ENCODE measurements around the gene SPTBN5.
A peak's percentile ranks its signal among the peaks of the same experiment; 100 is the strongest.

Gene SPTBN5

GRCh38 chr15:41895491-41895890, 1.6 kb upstream of the SPTBN5 start:
- TF ChIP-seq ARNTL (CRISPR knock-in tag; IDR thresholded peaks at IDR 0.05; ENCODE audit: borderline replicate concordance, low read depth), result no peak
- no peak for TF ChIP-seq ZNF565 (CRISPR knock-in tag; conservative IDR thresholded peaks at IDR 0.05; ENCODE audit: low read depth)
- no peak for TF ChIP-seq TSHZ2 (CRISPR knock-in tag; IDR thresholded peaks at IDR 0.05)
- TF ChIP-seq PPARA (CRISPR knock-in tag; IDR thresholded peaks at IDR 0.05; ENCODE audit: borderline replicate concordance), result no peak
- TF ChIP-seq TCF4 (CRISPR knock-in tag; IDR thresholded peaks at IDR 0.05; ENCODE audit: borderline replicate concordance), result no peak
- TF ChIP-seq ZNF70 (CRISPR knock-in tag; IDR thresholded peaks at IDR 0.05), result no peak
- TF ChIP-seq ZFP30 (CRISPR knock-in tag; IDR thresholded peaks at IDR 0.05), result no peak
- no peak for TF ChIP-seq PATZ1 (CRISPR knock-in tag; IDR thresholded peaks at IDR 0.05; ENCODE audit: borderline replicate concordance)
- TF ChIP-seq RARB (CRISPR knock-in tag; IDR thresholded peaks at IDR 0.05), result no peak
- no peak for TF ChIP-seq TOX (CRISPR knock-in tag; IDR thresholded peaks at IDR 0.05; ENCODE audit: borderline replicate concordance)
- TF ChIP-seq ZC3H10 (CRISPR knock-in tag; IDR thresholded peaks at IDR 0.05), result no peak
- peak; percentile 5 for ATAC-seq

- ATAC-seq, result peak; percentile 95
- no peak; the same call in 1 of the 2 replicates for TF ChIP-seq GLIS3 (CRISPR knock-in tag; IDR thresholded peaks at IDR 0.05)
- 0 out of 2 replicates have a peak, but pooled peaks have one; percentile 9 for TF ChIP-seq TSHZ2 (CRISPR knock-in tag; IDR thresholded peaks at IDR 0.05)
- TF ChIP-seq ZFP30 (CRISPR knock-in tag; IDR thresholded peaks at IDR 0.05), result no peak
- no peak for TF ChIP-seq ARNTL (CRISPR knock-in tag; IDR thresholded peaks at IDR 0.05; ENCODE audit: borderline replicate concordance, low read depth)
- no peak for TF ChIP-seq PATZ1 (CRISPR knock-in tag; IDR thresholded peaks at IDR 0.05; ENCODE audit: borderline replicate concordance)
- TF ChIP-seq ISL1 (CRISPR knock-in tag; IDR thresholded peaks at IDR 0.05), result no peak
Measured at GRCh38 chr15:41894791-41895463, 1.1 kb upstream of the SPTBN5 start.

- ATAC-seq, result no peak; the same call in 1 of the 3 replicates
- TF ChIP-seq SNAI2 (CRISPR knock-in tag; IDR thresholded peaks at IDR 0.05) (no peak), TOX (CRISPR knock-in tag; IDR thresholded peaks at IDR 0.05; ENCODE audit: borderline replicate concordance) (no peak), PATZ1 (CRISPR knock-in tag; IDR thresholded peaks at IDR 0.05; ENCODE audit: borderline replicate concordance) (no peak), CSRNP3 (CRISPR knock-in tag; IDR thresholded peaks at IDR 0.05) (no peak), ARNTL (CRISPR knock-in tag; IDR thresholded peaks at IDR 0.05; ENCODE audit: borderline replicate concordance, low read depth) (no peak), ISL1 (CRISPR knock-in tag; IDR thresholded peaks at IDR 0.05) (no peak), TSHZ2 (CRISPR knock-in tag; IDR thresholded peaks at IDR 0.05) (no peak), CSDC2 (CRISPR knock-in tag; IDR thresholded peaks at IDR 0.05) (no peak), GLIS3 (CRISPR knock-in tag; IDR thresholded peaks at IDR 0.05) (no peak), RARB (CRISPR knock-in tag; IDR thresholded peaks at IDR 0.05) (no peak), TCF4 (CRISPR knock-in tag; IDR thresholded peaks at IDR 0.05; ENCODE audit: borderline replicate concordance) (no peak)
Measured at GRCh38 chr15:41894251-41894790, 468 bp upstream of the SPTBN5 start.
